Esophagus muscularis mucosa (tissue), 4 donors: ENCODE data around the gene NTM.

Experiments used
- CTCF ChIP-seq, 3 experiments: fragments of 200-600 bp in 2 of 3; fragments of 450-650 bp in 1 of 3; sonication (generic) in 2 of 3; IDR thresholded peaks; one replicate each; pipeline ENCODE4 v1.5.1; 2017 to 2019; ENCODE audit warnings: antibody characterized with exemption in 3 of 3, mild to moderate bottlenecking in 2 of 3, moderate library complexity in 1 of 3
- EP300 ChIP-seq: sonication (generic); formaldehyde crosslinking; IDR thresholded peaks from one replicate; pipeline ENCODE4 v1.6.1; 2017; ENCODE audit warnings: antibody characterized with exemption
- POLR2A ChIP-seq: fragments of 450-650 bp; IDR thresholded peaks from one replicate; pipeline ENCODE4 v1.6.1; 2017; ENCODE audit warnings: antibody characterized with exemption, moderate library complexity, mild to moderate bottlenecking, low read depth
- POLR2AphosphoS5 ChIP-seq, 2 donors: sonication (generic); formaldehyde crosslinking; IDR thresholded peaks; one replicate each; pipeline ENCODE4 v1.6.1; 2017; ENCODE audit warnings: antibody characterized with exemption in 2 of 2

GRCh38 chr11:132353255-132353654 lies 982.8 kb downstream of the NTM start:
- TF ChIP-seq POLR2A (no peak), CTCF (IDR thresholded peaks at IDR 0.05) (no peak), POLR2AphosphoS5 (IDR thresholded peaks at IDR 0.05) (no peak), EP300 (no peak)
